Neural crest cell (in vitro differentiated cells): ENCODE data around the gene IL36RN. TPM values are rescaled to one million over a fixed set of nuclear protein-coding genes. Genes with fewer than 3 reads are reported as not detected.

ENCODE experiments used
- DNase-seq: peaks from one replicate; pipeline ENCODE4 v3.0.0; 2021; ENCODE audit warnings: low read depth, mixed read lengths, low spot score
- H3K27ac Mint-ChIP-seq: one replicate; pipeline ENCODE4 v1.8.0; 2021; ENCODE audit warnings: mild to moderate bottlenecking, mixed read lengths; ENCODE audit not compliant: unreplicated experiment
- H3K27me3 Mint-ChIP-seq: 2 replicates; pipeline ENCODE4 v1.8.0; 2021; ENCODE audit warnings: low read depth, mild to moderate bottlenecking, mixed read lengths
- H3K36me3 Mint-ChIP-seq: 2 replicates; pipeline ENCODE4 v1.8.0; 2021; ENCODE audit warnings: low read depth, mild to moderate bottlenecking, mixed read lengths
- H3K4me1 Mint-ChIP-seq: 2 replicates; pipeline ENCODE4 v1.8.0; 2021; ENCODE audit warnings: mixed read lengths
- H3K4me3 Mint-ChIP-seq: one replicate; pipeline ENCODE4 v1.8.0; 2021; ENCODE audit warnings: mild to moderate bottlenecking, mixed read lengths
- H3K9me3 Mint-ChIP-seq: 2 replicates; pipeline ENCODE4 v1.8.0; 2021; ENCODE audit warnings: mixed read lengths
- CTCF ChIP-seq: fragments of 200-600 bp; sonication (generic); conservative IDR thresholded peaks from 2 replicates; pipeline ENCODE4 v1.5.0; 2021; ENCODE audit warnings: antibody characterized with exemption, mild to moderate bottlenecking
- total RNA-seq: library from RNA; stranded (reverse); gene quantifications from 2 replicates; pipeline ENCODE4 v1.2.1, GENCODE V29; 2021

Gene IL36RN
- total RNA-seq, 1 donor from 2014 or later, result not detected

GRCh38 chr2:113112441-113112840 lies 53.4 kb downstream of the IL36RN start:
- Mint-ChIP-seq H3K4me3 (no peak overlapping the region), H3K27me3 (peaks cover 19% of the 10 kb centered on the region), H3K9me3 (no peaks in the 10 kb centered on the region), H3K4me1 (no peaks in the 10 kb centered on the region), H3K36me3 (no peaks in the 10 kb centered on the region), H3K27ac (no peak overlapping the region)
- no peak for TF ChIP-seq CTCF
- DNase-seq, result no peak

- Mint-ChIP-seq H3K4me3 (no peak overlapping the region), H3K27me3 (peaks cover 19% of the 10 kb centered on the region), H3K27ac (no peak overlapping the region), H3K36me3 (no peaks in the 10 kb centered on the region), H3K4me1 (no peaks in the 10 kb centered on the region), H3K9me3 (no peaks in the 10 kb centered on the region)
- TF ChIP-seq CTCF, result no peak
- DNase-seq, result no peak
These were observed 53.9 kb downstream of the IL36RN start for GRCh38 chr2:113112871-113113270.

GRCh38 chr2:113113807-113114206 lies 54.8 kb downstream of the IL36RN start:
- Mint-ChIP-seq H3K27ac (no peak overlapping the region), H3K36me3 (no peaks in the 10 kb centered on the region), H3K9me3 (no peaks in the 10 kb centered on the region), H3K4me3 (no peak overlapping the region), H3K4me1 (no peaks in the 10 kb centered on the region), H3K27me3 (peaks cover 16% of the 10 kb centered on the region)
- no peak for DNase-seq
- no peak for TF ChIP-seq CTCF

Other genes starting within 250 kb of the IL36RN start
- not detected in 2 replicates for gene IL1B, start 222.4 kb upstream of the IL36RN start, total RNA-seq
- gene IL37, start 148.0 kb upstream of the IL36RN start, total RNA-seq, result 0.40 TPM in 1 of 2 replicates, not detected in the other
- not detected in 2 replicates for gene IL36G, start 81.2 kb upstream of the IL36RN start, total RNA-seq
- not detected in 2 replicates for gene IL36A, start 53.7 kb upstream of the IL36RN start, total RNA-seq
- not detected in 2 replicates for gene IL36B, start 6.3 kb upstream of the IL36RN start, total RNA-seq
- not detected in 2 replicates for gene IL1F10, start 8.8 kb downstream of the IL36RN start, total RNA-seq
- gene IL1RN, start 68.4 kb downstream of the IL36RN start, total RNA-seq, result not detected in 2 replicates
- gene PSD4, start 114.8 kb downstream of the IL36RN start, total RNA-seq, result 2.4 and 2.9 TPM in 2 replicates
- 0.49 and 0.98 TPM in 2 replicates for gene PAX8, start 219.7 kb downstream of the IL36RN start, total RNA-seq